Fibroblast of lung (primary cell): ENCODE data around the gene DLX4.

ENCODE experiments used
- EZH2 ChIP-seq: IDR thresholded peaks from 2 replicates; pipeline ENCODE4 v1.5.1; 2012; ENCODE audit warnings: low read length, control low read depth, mild to moderate bottlenecking; ENCODE audit errors: missing control alignments
- TF ChIP-seq, protein P1 (sequence below), 2 donors: IDR thresholded peaks in 1 of 2; conservative IDR thresholded peaks in 1 of 2; 1 replicate in 1 of 2; 2 replicates in 1 of 2; pipeline ENCODE4 v1.5.1; 2011 to 2012; ENCODE audit warnings: low read length in 2 of 2, control low read depth in 1 of 2, inconsistent platforms in 1 of 2, low read depth in 1 of 2, mild to moderate bottlenecking in 1 of 2

DNA sequence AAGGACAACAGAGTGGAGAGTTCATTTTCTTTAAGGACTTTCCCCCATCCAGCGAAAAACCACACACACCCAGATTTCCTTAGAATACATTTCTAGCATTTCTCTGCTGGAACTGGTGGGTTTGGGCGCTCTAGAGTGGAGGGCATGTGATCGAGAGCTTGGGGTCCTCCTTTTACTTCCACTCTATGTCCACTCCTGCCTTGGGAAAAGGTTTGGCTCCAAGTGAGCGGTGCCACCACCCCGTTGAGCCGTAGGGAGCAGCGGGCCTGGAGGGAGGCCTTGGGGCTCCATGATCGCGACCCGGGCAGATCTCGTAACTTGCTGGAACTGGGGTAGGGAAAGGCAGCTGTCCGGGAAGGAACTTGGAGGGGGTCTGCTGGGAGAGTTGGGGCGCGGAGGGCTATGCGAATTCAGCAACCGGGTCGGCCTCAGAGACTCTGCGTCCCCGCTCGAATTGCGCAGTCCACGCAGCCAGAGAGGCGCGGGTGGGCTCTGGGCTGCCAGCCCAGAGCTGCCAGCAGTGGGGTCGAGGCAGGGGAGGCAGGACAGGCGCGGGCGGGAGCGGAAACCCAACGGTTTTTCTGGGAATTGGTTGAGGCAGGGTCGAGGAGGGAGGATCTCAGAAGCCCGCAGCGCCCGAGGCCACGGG, 2.3 kb downstream of the DLX4 start:
- TF ChIP-seq, protein P1, sequence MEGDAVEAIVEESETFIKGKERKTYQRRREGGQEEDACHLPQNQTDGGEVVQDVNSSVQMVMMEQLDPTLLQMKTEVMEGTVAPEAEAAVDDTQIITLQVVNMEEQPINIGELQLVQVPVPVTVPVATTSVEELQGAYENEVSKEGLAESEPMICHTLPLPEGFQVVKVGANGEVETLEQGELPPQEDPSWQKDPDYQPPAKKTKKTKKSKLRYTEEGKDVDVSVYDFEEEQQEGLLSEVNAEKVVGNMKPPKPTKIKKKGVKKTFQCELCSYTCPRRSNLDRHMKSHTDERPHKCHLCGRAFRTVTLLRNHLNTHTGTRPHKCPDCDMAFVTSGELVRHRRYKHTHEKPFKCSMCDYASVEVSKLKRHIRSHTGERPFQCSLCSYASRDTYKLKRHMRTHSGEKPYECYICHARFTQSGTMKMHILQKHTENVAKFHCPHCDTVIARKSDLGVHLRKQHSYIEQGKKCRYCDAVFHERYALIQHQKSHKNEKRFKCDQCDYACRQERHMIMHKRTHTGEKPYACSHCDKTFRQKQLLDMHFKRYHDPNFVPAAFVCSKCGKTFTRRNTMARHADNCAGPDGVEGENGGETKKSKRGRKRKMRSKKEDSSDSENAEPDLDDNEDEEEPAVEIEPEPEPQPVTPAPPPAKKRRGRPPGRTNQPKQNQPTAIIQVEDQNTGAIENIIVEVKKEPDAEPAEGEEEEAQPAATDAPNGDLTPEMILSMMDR (conservative IDR thresholded peaks at IDR 0.05 in 1 of 2, IDR thresholded peaks at IDR 0.05 in 1 of 2; ENCODE audit: low read depth in 1 of 2, low read length in 2 of 2): no peak
- TF ChIP-seq EZH2: no peak
